LNCaP clone FGC (cell line): Measurements from ENCODE around the gene VPS39.

ENCODE experiments used
- DNase-seq: peaks from one replicate; pipeline ENCODE4 v3.0.0-alpha.2; 2011; ENCODE audit warnings: low read depth
- H3K4me3 ChIP-seq: 2 replicates; pipeline ENCODE4 v1.5.1; 2011; ENCODE audit warnings: mild to moderate bottlenecking, low read depth, low read length, control low read depth
- TF ChIP-seq, protein P1 (sequence below): IDR thresholded peaks from 2 replicates; pipeline ENCODE4 v1.5.1; 2012; ENCODE audit warnings: mild to moderate bottlenecking; ENCODE audit not compliant: control insufficient read depth, insufficient read depth; ENCODE audit errors: extremely low read depth

The VPS39 gene

DNA sequence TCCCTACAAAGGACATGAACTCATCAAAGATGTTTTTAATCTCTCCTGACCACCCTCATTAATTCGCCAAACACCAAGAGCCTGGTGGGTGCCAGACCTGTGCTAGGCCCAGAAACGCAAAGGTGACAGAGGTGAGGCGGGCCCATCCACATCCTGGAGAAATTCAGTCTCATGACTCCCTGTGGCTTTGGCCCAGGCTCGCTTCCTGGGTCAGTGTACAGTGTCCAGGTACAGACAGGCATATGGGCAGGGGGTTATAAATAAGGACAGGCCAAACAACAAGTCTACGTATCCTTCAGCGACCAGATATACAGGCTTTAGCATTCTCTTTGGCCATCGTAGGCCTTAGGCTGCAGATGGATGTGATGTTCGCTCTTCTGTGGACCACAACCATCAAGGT is 50.7 kb downstream of the VPS39 start:
- TF ChIP-seq, protein P1, sequence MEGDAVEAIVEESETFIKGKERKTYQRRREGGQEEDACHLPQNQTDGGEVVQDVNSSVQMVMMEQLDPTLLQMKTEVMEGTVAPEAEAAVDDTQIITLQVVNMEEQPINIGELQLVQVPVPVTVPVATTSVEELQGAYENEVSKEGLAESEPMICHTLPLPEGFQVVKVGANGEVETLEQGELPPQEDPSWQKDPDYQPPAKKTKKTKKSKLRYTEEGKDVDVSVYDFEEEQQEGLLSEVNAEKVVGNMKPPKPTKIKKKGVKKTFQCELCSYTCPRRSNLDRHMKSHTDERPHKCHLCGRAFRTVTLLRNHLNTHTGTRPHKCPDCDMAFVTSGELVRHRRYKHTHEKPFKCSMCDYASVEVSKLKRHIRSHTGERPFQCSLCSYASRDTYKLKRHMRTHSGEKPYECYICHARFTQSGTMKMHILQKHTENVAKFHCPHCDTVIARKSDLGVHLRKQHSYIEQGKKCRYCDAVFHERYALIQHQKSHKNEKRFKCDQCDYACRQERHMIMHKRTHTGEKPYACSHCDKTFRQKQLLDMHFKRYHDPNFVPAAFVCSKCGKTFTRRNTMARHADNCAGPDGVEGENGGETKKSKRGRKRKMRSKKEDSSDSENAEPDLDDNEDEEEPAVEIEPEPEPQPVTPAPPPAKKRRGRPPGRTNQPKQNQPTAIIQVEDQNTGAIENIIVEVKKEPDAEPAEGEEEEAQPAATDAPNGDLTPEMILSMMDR: no peak
- no peak for DNase-seq
- no peak overlapping the region for H3K4me3 ChIP-seq

GRCh38 chr15:42156243-42156922 is 51.7 kb downstream of the VPS39 start, which contains the start of gene PLA2G4F:
PLA2G4F (minus strand) TSS chr15:42156636; CDS start chr15:42156549, 87 bp downstream.
- H3K4me3 ChIP-seq: peak within 1 kb of the TSS; percentile 57
- peak; percentile 74 for DNase-seq
- TF ChIP-seq, protein P1: peak; percentile 10; the same call in 1 of the 2 replicates

DNA sequence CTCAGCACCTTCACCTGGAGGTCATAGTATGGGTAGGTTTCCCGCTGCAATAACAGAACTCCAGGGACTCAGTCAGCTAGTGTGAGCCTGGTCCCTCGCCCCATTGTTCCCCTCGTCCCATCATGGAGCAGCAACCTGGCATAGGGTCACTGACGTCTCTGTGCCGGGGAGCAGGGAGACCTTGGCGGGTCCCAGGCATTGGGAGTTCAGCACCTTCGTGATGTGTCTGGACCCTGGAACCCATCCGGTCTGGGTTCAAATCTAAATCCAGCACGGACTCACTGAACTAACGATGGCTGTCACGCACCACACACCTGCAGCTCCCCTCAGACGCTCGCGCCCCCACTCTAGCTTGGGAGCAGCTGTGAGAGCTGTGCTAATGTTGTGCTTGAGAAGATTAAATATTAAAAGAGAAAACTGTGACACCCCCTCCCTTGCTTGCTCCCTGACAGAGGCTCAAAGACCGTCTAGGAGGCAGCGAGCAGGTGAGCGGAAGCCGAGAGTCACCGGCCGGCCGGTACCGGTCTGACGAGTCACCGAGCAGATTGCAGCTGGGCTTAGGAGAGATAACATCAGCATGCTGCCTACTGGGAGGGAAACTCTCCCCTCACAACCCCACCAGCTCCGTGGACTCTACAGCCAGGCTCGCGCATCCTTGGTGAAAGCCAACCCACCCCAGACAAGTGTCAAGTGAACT is 52.4 kb downstream of the VPS39 start:
- peak overlapping the region; percentile 57 for H3K4me3 ChIP-seq
- TF ChIP-seq, protein P1: no peak
- DNase-seq: peak; percentile 66

DNA sequence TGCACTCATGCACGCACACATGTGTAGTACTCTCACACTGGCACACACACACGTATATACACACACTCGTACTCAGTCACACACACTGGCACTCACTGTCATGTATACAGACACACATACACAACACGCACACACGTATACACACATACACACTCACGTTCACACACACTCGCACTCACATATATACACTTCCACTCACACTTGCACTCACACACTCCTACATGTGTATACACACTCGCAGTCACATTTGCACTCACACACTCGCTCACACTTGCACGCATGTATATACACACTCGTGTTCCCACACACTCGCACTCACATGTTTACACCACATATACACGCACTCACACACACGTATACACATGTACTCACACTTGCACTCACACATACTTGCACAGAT is 53.1 kb downstream of the VPS39 start:
- TF ChIP-seq, protein P1: no peak
- H3K4me3 ChIP-seq: peak overlapping the region; percentile 57
- DNase-seq: no peak

- TF ChIP-seq, protein P1: no peak
- H3K4me3 ChIP-seq: no peak overlapping the region
- no peak for DNase-seq
Observed at GRCh38 chr15:42154212-42154941, 53.7 kb downstream of the VPS39 start.

DNA sequence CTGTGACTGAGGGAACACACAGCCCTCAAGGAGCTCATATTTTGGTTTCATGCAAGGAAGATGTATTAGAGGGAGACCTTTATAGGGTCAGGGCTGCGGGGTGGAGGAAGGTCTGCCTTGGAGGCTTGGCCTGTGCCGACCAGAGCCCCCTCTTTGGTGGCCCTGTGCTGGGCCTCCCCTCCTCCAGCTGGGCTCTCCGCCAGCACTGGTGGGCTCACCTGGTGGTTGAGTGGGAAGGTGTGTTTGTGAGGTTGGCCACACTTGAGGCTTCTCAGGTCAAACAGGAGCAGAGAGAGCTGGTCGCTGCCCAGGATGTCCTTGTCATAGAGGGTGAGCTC is 54.3 kb downstream of the VPS39 start:
- TF ChIP-seq, protein P1: no peak
- no peak for DNase-seq
- no peak overlapping the region for H3K4me3 ChIP-seq
